Stimulated activated CD8-positive, alpha-beta memory T cell treated with anti-CD3 and anti-CD28 coated beads, Interleukin-15, amount 100 ng/mL, for 24 hours (primary cell): ENCODE results near the gene MYO1C.
A peak's percentile ranks its signal among the peaks of the same experiment; 100 is the strongest.
"Not testable (repeated sequence)": the region's sequence is repeated elsewhere in the genome, so short reads cannot be mapped to it uniquely, and the experiment has no call there.

Source experiments
- DNase-seq: peaks from one replicate; pipeline ENCODE4 v3.0.0-alpha.2; 2020; ENCODE audit warnings: low read depth

The MYO1C gene

DNA sequence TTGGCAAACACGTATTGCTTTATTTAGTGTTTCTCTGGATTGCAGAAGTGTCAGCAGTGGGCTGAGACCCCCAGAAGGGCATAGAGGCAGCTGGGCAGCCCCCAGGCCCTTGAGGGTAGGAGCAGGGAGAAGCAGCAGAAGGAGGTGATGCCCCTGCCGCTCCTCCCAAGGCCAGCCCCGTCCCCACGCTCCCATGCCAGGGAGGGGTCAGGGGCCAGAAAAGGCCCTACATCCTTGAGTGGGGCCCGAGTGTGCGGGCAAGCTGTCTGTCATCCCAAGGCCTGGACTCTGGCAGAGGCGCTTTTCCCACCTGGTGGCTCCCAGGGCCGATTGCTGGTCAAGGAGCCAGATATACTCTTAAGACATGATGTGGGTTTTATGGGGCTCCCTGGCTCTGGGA, 28.3 kb downstream of the MYO1C start:
- no peak for DNase-seq

DNA sequence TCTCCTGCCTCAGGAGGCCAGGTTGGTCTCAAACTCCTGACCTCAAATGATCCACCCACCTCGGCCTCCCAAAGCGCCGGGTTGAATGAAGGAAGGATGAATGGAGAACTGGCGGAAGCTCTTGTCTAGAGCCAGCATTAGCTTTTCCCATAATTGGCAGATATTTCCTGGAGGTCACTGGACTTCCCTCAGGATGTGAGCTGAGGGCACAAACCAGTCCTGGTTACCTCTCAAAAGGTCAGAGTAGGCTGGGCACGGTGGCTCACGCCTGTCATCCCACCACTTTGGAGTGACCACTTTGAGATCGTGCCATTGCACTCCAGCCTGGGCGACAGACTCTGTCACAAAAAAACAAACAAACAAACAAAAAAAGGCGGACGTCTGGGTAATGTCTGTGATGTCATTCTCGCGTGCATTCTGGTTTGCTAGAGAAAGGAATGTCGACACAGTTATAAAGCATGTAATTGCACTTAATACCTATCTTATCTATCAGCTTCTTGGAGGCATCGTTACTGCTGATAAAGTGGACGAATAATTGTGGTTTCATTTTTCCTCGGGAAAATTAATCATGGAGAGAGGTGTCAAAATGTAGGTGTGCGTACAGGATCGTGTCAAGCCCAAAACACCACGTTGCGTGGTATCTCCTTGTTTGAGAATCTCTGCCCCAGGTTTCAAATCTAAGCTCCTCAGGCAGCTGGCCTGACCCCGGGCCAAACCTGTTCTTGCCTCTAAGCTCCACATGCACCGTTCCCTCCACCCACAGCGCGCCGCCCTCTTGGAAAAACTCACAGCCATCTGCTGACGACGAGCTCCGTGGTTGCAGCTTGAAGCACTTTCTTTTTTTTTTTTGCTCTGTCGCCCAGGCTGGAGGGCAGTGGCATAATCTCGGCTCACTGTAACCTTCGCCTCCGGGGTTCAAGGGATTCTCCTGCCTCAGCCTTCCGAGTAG, 30.0 kb downstream of the MYO1C start:
- no peak for DNase-seq

DNA sequence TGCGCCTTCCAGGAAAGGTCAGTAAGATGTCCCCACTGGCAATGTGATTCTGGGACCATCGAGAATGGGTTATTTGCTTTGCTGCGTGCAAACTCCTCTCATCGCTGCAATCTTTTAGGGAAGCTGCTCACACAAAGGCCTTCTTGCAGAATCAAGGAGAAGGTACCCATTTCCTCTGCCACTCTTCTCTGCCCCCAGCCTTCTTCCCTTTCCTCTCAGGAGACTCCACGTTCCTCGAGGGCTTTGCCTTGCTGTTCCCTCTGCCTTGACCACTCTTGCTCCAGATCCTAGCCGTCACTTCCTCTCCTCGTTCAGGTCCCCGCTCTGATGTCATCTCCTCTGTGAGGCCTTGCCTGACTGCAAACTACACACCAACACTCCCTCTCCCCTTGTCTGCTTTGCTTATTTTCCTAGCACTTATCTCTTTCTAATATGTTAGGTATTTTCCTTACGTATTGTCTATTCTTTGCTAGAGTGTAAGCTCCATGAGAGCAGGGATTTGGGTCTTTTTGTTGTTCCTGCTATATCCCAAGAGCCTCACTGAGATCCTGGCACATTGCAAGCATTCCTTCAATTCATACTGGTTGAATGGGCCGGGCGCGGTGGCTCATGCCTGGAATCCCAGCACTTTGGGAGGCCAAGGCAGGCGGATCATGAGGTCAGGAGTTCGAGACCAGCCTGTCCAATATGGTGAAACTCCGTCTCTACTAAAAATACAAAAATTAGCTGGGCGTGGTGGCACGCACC, 31.1 kb downstream of the MYO1C start:
- DNase-seq: no peak

DNA sequence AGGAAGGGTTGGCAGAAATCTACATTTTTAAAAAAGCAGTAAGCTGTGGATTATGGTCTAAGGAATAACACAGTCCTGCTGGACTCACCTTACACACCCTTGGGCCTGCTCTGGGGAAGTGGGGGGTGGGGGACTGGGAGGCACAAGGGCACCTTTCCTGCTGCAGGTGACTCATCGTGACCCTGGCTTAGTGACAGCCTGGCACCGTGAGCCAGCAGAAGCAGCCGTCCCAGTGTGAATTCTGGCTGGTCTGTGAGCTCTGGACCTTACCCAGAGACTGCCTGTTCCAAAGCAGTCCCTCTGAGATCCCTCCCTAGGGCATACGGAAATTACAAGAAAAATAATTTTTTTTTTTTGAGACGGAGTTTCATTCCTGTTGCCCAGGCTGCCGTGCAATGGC, 32.3 kb downstream of the MYO1C start:
- no peak for DNase-seq

DNA sequence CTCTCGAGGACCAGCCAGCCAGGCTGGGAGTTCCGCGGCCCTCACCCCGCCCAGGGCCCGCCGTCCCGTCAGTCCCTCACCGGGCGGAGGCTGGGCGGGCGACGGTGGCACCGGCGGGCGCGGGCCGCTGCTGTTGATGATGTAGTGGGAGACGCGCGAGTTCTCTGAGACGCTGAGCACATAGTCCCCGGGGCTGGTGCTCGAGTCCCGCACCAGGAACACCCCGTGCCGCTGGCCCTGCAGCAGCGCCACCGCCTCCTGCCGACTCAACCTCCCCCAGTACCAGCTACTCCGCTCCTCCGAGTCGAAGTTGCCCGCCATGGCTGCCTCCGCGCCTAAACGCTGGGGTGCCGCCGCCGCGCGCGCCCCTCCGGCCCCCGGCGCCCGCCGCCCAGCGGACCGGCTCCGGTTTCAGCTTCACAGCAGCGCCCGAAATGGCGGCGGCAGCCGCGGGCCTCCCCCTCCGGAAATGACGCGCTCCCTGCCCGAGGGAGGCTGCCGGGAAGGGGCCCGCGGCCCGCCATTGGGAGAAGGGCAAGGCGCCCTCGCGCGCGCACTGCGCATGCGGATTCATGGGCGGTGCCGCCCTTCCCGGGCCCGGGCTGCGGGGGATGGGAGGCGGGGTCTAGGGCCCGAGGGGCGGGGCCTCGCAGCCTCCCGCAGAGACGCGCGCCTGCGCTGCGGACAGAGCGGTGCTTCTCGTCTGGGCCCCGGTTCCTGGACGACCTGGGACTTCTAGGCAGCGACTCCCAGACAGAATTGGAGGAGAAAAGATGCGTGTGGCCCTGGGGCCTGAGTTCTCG, 36.5 kb downstream of the MYO1C start, which contains the start of gene CRK:
CRK (minus strand) TSS at position 436 of the 803 bp plus-strand sequence; CDS start at position 321, 115 bp downstream.
- peak; percentile 98 for DNase-seq

DNA sequence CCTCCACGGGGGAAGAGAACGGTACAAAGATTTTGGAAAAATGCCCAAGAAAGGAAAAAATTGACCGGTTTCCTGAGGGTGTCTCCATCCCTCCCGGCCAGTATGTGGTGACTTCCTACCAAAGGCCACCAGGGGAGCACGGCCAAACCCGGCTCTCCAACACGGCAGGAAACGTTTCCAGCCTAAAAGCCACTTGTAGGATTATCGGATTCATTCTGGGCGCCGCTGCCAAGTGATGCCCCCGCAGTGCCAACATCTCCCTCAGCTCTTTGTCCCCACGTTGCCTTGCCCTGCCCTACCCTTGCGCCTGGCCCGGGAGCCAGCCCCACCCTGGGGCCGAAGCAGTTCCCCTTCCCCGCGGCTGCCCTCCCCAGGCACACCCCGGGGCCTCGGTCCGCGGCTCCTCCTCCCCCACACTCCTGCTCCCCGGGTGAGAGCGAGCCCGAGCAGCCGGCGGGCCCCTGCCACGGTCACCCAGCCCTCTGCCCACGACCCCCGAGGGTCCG, 37.1 kb downstream of the MYO1C start:
- no peak for DNase-seq

DNA sequence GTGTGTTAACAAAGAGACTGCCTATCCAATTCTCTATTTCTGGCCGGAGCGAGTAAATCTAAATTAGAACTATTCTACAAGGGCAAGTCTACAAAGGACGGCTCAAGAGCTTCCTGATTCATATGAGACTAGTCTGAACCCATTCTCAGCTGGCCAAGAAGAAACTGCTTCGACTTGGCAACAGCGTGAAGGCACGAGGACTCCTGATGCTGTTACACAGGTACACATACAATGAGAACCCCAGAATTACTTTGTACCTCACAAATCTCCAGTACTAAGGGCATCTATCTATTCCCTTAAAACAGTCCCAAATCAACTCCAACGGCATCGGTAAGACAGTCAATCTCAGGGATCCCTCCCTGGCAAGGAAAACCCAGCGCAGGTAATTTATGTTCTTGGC, 37.9 kb downstream of the MYO1C start:
- no peak for DNase-seq

DNA sequence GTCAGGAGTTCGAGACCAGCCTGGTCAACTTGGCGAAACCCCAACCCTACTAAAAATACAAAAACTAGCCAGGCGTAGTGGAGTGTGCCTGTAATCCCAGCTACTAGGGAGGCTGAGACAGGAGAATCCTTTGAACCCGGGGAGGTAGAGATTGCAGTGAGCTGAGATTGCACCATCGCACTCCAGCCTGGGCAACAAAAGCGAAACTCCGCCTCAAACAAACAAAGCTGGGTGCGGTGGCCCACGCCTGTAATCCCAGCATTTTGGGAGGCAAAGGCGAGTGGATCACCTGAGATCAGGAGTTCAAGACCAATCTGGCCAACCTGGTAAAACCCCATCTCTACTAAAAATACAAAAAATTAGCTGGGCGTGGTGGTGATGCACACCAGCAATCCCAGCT, 38.8 kb downstream of the MYO1C start:
- DNase-seq: not testable (repeated sequence)

DNA sequence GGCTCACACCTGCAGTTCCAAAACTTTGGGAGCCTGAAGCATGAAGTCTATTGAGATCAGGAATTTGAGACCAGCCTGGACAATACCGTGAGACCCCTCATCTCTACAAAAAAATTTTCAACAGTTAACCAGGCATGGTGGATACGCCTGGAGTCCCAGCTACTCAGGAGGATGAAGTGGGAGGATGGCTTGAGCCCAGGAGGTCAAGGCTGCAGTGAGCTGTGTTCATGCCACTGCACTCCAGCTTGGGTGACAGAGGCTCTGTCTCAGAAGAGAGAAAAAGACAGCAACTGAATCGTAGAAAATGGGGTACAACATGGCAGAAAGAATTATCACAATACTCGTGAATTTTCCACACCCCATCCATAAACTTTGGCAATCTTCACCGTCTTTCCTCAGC, 39.6 kb downstream of the MYO1C start:
- DNase-seq: no peak

DNA sequence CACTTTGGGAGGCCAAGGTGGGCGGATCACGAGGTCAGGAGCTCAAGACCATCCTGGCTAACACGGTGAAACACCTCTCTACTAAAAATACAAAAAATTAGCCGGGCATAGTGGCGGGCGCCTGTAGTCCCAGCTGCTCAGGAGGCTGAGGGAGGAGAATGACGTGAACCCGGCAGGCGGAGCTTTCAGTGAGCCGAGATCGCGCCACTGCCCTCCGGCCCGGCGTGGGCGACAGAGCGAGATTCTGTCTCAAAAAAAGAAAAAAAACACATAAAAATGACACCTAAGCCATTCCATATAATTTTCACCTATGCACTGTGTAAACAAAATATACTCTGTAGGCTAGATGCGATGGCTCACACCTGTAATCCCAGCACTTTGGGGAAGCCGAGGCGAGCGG, 42.2 kb downstream of the MYO1C start:
- DNase-seq: not testable (repeated sequence)

DNA sequence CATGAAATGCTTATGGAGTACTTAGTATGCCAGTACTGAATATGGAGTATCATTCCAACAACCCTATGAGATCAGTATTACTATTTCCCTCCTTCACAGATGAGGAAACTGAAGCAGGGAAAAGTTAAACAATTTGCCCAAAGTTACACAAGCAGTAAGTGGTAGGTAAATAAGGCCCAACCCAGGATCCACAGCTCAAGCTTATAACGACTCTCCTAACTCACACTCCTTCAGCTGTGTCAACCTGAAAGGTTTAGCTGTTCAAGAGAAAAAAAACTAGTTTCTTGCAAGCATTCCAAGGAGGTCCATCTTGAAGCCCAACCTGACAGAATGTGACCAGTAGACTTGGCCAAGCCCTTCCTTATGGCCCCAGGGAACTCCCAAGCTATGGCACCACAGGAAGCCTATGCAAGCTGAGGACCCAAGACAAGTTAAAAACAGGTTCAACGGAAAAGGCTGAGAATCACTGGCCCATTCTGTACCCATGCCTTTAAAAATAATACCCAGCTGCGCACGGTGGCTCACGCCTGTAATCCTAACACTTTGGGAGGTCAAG, 43.0 kb downstream of the MYO1C start:
- DNase-seq: no peak

DNA sequence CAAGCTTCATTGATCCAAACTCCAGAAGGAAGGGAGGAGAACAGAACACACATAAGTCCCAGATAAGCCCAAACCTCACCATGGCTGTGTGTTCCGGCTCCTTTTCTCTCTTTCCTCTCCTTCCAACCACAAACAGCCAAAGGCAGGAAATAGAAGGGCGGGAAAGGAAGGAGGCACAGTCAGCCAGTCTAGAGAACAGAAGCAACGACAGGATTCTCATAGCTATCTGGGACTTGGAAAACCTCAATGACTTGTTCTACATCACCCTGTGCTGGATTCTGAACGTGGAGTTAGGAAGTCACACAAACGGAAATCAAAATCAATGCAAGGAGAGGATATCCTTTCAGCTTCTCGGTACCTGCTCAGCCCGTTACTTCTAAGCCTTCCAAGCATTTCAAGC, 45.4 kb downstream of the MYO1C start:
- DNase-seq: no peak

DNA sequence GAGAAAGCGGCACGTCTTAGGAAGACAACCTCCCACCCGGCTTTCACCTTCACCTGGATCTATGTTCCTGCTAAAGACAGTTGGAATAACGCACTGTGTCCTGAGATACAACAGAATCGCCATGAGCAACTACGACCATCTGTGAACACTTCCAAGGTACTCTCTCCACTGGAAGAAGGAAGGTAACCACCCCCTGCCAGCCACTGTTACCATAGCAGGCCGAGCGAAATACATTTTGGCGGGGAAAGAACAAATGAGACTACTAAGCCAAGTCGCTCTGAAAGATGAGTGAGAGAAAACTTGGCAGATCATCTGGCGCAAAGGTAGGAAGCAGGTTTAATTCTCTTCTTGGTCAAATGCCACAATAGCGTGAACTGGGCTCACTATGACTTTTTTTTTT, 46.3 kb downstream of the MYO1C start:
- no peak for DNase-seq

DNA sequence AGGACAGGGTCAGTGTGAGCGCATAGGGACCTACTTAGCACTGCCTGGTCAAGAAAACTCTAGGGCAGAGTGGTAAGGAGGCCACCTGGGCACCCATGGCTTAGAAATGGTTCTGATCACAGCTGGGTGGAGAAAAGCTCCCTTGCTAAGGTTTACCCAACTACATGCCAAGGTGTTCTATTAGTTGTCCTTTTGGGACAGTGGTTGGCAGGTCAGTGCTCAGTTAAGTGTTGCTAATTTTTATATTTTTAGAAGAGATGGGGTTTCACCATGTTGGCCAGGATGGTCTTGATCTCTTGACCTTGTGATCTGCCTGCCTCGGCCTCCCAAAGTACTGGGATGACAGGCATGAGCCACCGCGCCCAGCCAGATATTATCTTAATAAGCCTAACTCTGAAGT, 46.8 kb downstream of the MYO1C start:
- not testable (repeated sequence) for DNase-seq

DNA sequence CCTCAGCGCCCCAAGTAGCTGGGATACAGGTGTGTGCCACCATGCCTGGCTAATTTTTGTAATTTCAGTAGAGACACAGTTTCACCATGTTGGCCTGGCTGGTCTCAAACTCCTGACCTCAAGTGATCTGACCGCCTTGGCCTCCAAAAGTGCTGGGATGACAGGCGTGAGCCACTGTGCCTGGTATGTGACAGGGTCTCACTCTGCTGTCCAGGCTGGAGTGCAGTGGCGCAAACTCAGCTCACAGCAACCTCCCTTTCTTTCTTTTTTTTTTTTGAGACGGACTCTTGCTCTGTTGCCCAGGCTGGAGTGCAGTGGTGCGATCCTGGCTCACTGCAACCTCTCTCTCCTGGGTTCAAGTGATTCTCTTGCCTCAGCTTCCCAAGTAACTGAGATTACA, 49.8 kb downstream of the MYO1C start:
- not testable (repeated sequence) for DNase-seq

DNA sequence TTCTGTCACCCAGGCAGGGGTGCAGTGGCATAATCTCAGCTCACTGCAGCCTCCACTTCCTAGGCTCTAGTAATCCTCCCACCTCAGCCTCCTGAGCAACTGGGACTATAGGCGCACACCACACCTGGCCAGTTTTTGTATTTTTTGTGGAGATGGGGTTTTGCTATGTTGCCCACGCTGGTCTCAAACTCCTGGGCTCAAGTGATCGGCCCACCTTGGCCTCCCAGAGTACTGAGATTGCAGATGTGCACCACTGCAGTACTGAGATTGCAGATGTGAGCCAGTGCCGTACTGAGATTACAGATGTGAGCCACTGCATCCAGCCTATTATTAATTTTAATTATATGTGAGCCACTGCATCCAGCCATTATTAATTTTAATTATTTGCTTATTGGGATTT, 50.3 kb downstream of the MYO1C start:
- DNase-seq: no peak

DNA sequence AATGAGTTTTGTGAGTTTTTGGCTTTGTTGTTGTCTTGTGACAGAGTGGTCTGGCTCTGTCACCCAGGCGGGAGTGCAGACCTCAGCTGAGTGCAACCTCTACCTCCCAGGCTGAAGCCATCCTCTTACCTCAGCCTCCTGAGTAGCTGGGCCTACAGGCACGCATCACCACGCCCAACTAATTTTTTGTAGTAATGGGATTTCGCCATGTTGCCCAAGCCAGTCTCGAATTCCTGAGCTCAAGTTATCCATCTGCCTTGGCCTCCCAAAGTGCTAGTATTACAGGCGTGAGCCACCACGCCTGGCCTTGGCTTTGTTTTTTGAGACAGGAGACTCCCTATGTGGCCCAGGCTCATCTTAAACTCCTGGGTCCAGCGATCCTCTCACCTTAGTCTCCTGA, 51.6 kb downstream of the MYO1C start:
- no peak for DNase-seq

DNA sequence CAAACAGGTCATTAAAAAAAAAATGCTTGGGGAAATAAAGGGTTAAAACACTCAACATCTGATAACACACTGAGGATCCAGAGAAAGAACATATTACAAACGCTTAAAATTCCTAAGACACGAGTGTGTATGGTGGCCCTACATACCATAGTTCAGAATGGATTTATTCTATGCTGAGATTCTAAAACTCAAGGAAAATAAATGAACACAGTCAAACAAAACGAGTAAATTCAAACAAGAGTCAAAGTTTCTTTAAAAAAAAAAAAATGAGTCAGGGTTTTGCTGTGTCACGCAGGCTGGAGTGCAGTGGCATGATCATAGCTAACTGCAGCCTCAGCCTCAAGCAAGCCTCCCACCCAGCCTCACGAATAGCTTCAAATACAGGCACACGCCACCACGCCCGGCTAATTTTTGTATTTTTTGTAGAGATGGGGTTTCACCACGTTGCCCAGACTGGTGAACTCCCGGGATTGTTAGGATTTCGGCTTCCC, 53.8 kb downstream of the MYO1C start:
- no peak for DNase-seq

DNA sequence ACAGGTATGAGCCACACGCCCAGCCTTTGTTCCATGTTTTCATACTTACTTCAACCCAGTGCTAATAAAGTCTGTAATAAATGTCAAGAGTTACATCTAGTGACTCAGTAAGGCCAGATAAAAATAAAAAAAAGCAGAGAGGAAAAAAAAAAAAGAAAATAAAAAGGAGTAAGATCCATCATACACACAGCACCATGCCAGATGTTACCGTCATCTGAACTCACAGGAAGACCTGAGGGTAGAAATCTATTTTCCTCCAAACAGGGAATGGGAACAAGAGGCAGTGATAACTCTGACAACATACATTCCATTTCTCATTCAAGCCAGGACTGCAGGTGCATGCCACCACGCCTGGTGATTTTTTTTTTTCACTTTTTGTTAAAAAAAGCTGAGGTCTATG, 57.2 kb downstream of the MYO1C start:
- DNase-seq: no peak

DNA sequence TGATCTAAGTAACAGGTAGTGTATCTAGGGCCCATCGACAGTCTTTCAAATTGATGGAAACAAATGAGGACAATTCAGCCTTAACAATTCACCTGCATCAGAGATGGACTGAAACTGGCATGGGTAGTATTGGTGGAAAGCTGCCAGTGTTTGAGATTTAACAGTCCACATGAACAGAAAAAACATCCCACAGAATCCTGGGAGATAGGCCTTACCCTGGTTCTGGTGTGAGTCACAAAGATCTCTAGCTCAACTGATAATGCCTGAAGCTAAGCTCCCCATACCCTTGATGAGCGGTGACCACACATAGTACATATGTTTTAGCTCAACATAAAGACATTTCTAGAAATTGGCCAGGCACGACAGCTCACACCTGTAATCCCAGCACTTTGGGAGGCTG, 58.3 kb downstream of the MYO1C start:
- DNase-seq: no peak

DNA sequence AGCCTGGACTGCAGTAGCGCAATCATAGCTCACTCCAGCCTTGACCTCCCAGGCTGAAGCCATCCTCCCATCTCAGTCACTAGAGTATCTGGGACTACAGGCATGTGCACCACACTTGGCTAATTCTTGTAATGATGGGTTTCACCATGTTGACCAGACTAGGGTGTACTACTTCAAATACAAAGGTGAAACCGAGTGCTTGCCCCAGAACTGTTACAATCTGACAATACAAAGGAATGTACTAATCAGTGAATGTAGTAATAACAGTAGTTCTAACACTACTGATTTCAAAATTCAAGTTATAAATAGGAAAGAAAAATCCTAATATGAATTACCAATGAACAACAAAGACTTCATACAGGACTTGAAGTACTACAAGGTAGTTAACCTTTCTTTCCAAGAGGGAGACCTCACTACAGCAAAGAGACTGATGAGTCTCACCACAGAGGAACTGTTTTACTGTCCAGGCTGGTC, 60.8 kb downstream of the MYO1C start:
- DNase-seq: no peak
